B cell (primary cell): ENCODE results near the gene TFB1M. TPM values are rescaled to one million over a fixed set of nuclear protein-coding genes. Genes with fewer than 3 reads are reported as not detected.

ENCODE experiments used
- ATAC-seq: fragments of 200-7000 bp; cut with Tn5 transposase; one replicate; pipeline ENCODE4 v1.10.0; 2021; ENCODE audit warnings: low read depth, mild to moderate bottlenecking, moderate number of reproducible peaks, moderate library complexity
- CTCF ChIA-PET: fragments of 350-600 bp; sonication (Branson Sonifier 250); formaldehyde crosslinking; loops from one replicate; lab custom pipeline; 2021; ENCODE audit warnings: antibody characterized with exemption, inconsistent platforms; lab: Charles Lee
- POLR2A ChIA-PET: fragments of 350-600 bp; sonication (Branson Sonifier 250); formaldehyde crosslinking; loops from one replicate; lab custom pipeline; 2021; ENCODE audit warnings: antibody characterized with exemption; lab: Charles Lee
- DNase-seq: peaks from one replicate; pipeline ENCODE4 v3.0.0; 2013
- H2AFZ ChIP-seq: 2 replicates; pipeline ENCODE4 v1.6.1; 2012; ENCODE audit warnings: mild to moderate bottlenecking, low read depth, low read length; ENCODE audit not compliant: insufficient read depth, poor library complexity, severe bottlenecking
- H3K27ac ChIP-seq, 2 donors: 1 replicate in 1 of 2; 2 replicates in 1 of 2; pipeline ENCODE4 v1.5.1; 2012 to 2013; ENCODE audit warnings: low read length in 2 of 2, mild to moderate bottlenecking in 2 of 2, moderate library complexity in 1 of 2
- H3K27me3 ChIP-seq, 4 experiments: fragments of 200-600 bp in 1 of 4; sonication (generic) in 1 of 4; replicated peaks in 1 of 4; 1 replicate in 2 of 4; 2 replicates in 2 of 4; pipeline versions ENCODE4 v1.6.1 to v1.7.0; 2013 to 2016; ENCODE audit warnings: low read length in 3 of 4, mild to moderate bottlenecking in 2 of 4, mixed read lengths in 1 of 4, moderate library complexity in 1 of 4; ENCODE audit not compliant: insufficient read depth in 4 of 4, control insufficient read depth in 3 of 4; ENCODE audit errors: control extremely low read depth in 1 of 4
- H3K36me3 ChIP-seq, 2 experiments: replicated peaks in 1 of 2; 1 replicate in 1 of 2; 2 replicates in 1 of 2; pipeline versions ENCODE4 v1.6.1 to v1.7.1; 2013; ENCODE audit warnings: low read length in 1 of 2; ENCODE audit not compliant: insufficient read depth in 2 of 2, control insufficient read depth in 1 of 2; ENCODE audit errors: control extremely low read depth in 1 of 2, extremely low read depth in 1 of 2
- H3K4me1 ChIP-seq, 2 donors: fragments of 200-600 bp in 1 of 2; sonication (generic) in 1 of 2; 1 replicate in 1 of 2; 2 replicates in 1 of 2; pipeline versions ENCODE4 v1.5.1 to v1.6.1; 2013 to 2017; ENCODE audit warnings: low read length in 2 of 2; ENCODE audit not compliant: control insufficient read depth in 2 of 2, insufficient read depth in 2 of 2
- H3K4me2 ChIP-seq: replicated peaks from 2 replicates; pipeline ENCODE3; 2012; ENCODE audit warnings: mild to moderate bottlenecking, low read depth, low read length; ENCODE audit not compliant: poor library complexity, severe bottlenecking
- H3K4me3 ChIP-seq, 5 experiments: fragments of 200-600 bp in 1 of 5; sonication (generic) in 1 of 5; 1 replicate in 3 of 5; 2 replicates in 2 of 5; pipeline versions ENCODE4 v1.5.1 to v1.7.0; 2011 to 2016; ENCODE audit warnings: low read length in 4 of 5, mild to moderate bottlenecking in 4 of 5, low read depth in 2 of 5, control low read depth in 1 of 5, moderate library complexity in 1 of 5; ENCODE audit not compliant: insufficient read depth in 1 of 5; ENCODE audit errors: control extremely low read depth in 1 of 5, extremely low read depth in 1 of 5
- H3K79me2 ChIP-seq: fragments of 200-600 bp; sonication (generic); one replicate; pipeline ENCODE4 v1.6.0; 2016; ENCODE audit warnings: low read length; ENCODE audit not compliant: control insufficient read depth, insufficient read depth
- H3K9ac ChIP-seq: fragments of 200-600 bp; sonication (generic); 2 replicates; pipeline ENCODE4 v1.6.1; 2017; ENCODE audit warnings: mild to moderate bottlenecking, low read length, moderate library complexity
- H3K9me3 ChIP-seq, 3 donors: one replicate each; pipeline versions ENCODE4 v1.6.1 to v1.7.1; 2013; ENCODE audit warnings: low read length in 2 of 3; ENCODE audit not compliant: control insufficient read depth in 2 of 3, insufficient read depth in 1 of 3; ENCODE audit errors: control extremely low read depth in 1 of 3
- H4K20me1 ChIP-seq: 2 replicates; pipeline ENCODE4 v1.6.0; 2012; ENCODE audit warnings: mild to moderate bottlenecking, low read length; ENCODE audit not compliant: insufficient read depth, control insufficient read depth, poor library complexity, severe bottlenecking
- H3K27ac Mint-ChIP-seq: one replicate; pipeline ENCODE4 v1.8.0; 2021; ENCODE audit warnings: mixed read lengths
- H3K27me3 Mint-ChIP-seq: one replicate; pipeline ENCODE4 v1.8.0; 2021; ENCODE audit warnings: mixed read lengths
- H3K4me1 Mint-ChIP-seq: one replicate; pipeline ENCODE4 v1.8.0; 2021; ENCODE audit warnings: mixed read lengths
- H3K4me3 Mint-ChIP-seq: one replicate; pipeline ENCODE4 v1.8.0; 2021; ENCODE audit warnings: mixed read lengths
- H3K9me3 Mint-ChIP-seq: one replicate; pipeline ENCODE4 v1.8.0; 2022; ENCODE audit warnings: mixed read lengths; ENCODE audit not compliant: insufficient read depth
- EZH2 ChIP-seq: IDR thresholded peaks from 2 replicates; pipeline ENCODE4 v1.6.1; 2012; ENCODE audit warnings: borderline replicate concordance, low read depth, mild to moderate bottlenecking, moderate library complexity, low read length; ENCODE audit not compliant: insufficient read depth, poor library complexity, severe bottlenecking
- WGBS: methylation state at CpG from one replicate; pipeline ENCODE4 v1.1.5; 2013; ENCODE audit warnings: missing lambda C conversion rate; ENCODE audit not compliant: insufficient coverage; 5-methylcytosine and 5-hydroxymethylcytosine counted together
- intact Hi-C: fragments of 100-400 bp; cut with micrococcal nuclease; formaldehyde crosslinking; loops from one replicate; pipeline ENCODE4 v1.10.0; 2022
- polyA plus RNA-seq: library from polyadenylated mRNA; depleted of rRNA; stranded (reverse); fragments of >200 nt; gene quantifications from 2 replicates; pipeline ENCODE4 v1.2.3, GENCODE V29; 2012
- total RNA-seq, 2 donors: library from RNA; stranded (reverse); fragments of 120-200 nt in 1 of 2; gene quantifications; 1 replicate in 1 of 2; 2 replicates in 1 of 2; pipeline versions ENCODE4 v1.2.3 to v1.2.4, GENCODE V29; 2013 to 2022
- TF ChIP-seq, protein P1 (sequence below): fragments of 200-600 bp; IDR thresholded peaks from one replicate; pipeline ENCODE4 v1.8.0; 2022; ENCODE audit warnings: antibody characterized with exemption, mild to moderate bottlenecking

Gene TFB1M
- total and polyA plus RNA-seq, 2 donors (not counting 1 experiment from before 2014, with no cell fraction given) = 18.6 to 49.9 TPM

DNA sequence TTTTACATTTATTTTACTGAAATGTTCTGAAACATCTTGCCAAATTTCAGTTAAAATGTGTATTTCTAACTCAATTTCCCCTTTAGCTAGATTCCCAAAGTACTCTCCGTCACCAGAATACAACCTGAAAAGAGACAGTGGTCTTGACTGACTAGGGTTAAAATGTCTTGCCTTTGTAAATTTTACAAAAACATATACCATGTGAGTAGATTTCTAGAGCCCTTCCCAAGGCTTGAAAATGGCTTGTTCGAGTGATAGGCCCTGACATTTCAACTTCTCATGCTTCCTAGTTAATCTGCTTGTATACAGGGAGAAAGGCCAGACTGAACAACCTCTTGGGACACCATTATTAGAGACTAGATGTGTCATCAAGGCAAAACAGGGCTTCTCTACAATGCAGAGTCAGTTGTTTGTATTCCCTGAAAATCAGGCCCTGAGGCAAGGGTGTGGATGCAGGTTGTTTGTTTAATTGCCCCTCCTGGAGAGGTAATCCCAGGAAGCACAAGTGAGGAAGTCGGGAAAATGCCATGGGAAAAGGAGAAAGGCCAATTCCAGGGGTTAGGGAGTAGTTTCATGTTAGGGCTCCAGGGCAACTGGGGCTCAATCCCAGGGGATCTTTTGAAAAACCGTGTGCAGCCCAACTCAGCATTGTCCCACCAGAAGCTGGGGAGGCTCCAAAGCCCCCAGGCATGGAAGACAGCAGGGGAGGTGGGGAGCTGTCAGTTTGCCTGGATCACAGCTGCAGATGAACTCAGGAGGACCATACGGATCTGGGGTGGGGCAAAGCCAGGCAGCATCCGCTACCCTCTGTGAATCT is 11.6 kb upstream of the TFB1M start:
- ChIA-PET POLR2A (no interaction called here), CTCF (interaction anchor here (0.9 to 1.2 kb wide), 2 partner anchors 11 to 13 kb away, joined by 3 to 4 read pairs; no protein-coding TSS in a partner anchor)
- H3K27me3 ChIP-seq = no peaks in the 10 kb centered on the region
- Mint-ChIP-seq H3K4me1 (peaks cover 3% of the 10 kb centered on the region), H3K27me3 (no peaks in the 10 kb centered on the region), H3K4me3 (no peak overlapping the region), H3K27ac (no peak overlapping the region), H3K9me3 (no peaks in the 10 kb centered on the region)
- no peak overlapping the region for H3K9ac ChIP-seq
- intact Hi-C loops = loop anchor here (2.0 to 10.0 kb wide), 3 partner anchors 1709 to 1949 kb away; no protein-coding TSS in a partner anchor
- WGBS = 95% methylated on average over 4 of the region's 6 CpGs
- DNase-seq = no peak
- H3K4me3 ChIP-seq = no peak overlapping the region
- no peak overlapping the region for H3K4me2 ChIP-seq
- TF ChIP-seq, protein P1, sequence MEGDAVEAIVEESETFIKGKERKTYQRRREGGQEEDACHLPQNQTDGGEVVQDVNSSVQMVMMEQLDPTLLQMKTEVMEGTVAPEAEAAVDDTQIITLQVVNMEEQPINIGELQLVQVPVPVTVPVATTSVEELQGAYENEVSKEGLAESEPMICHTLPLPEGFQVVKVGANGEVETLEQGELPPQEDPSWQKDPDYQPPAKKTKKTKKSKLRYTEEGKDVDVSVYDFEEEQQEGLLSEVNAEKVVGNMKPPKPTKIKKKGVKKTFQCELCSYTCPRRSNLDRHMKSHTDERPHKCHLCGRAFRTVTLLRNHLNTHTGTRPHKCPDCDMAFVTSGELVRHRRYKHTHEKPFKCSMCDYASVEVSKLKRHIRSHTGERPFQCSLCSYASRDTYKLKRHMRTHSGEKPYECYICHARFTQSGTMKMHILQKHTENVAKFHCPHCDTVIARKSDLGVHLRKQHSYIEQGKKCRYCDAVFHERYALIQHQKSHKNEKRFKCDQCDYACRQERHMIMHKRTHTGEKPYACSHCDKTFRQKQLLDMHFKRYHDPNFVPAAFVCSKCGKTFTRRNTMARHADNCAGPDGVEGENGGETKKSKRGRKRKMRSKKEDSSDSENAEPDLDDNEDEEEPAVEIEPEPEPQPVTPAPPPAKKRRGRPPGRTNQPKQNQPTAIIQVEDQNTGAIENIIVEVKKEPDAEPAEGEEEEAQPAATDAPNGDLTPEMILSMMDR = no peak
- TF ChIP-seq EZH2 = no peak
- no peak overlapping the region for H2AFZ ChIP-seq
- no peaks in the 10 kb centered on the region for H3K4me1 ChIP-seq
- H3K79me2 ChIP-seq = no peaks in the 10 kb centered on the region
- ATAC-seq = no peak
- H3K36me3 ChIP-seq = no peaks in the 10 kb centered on the region
- no peaks in the 10 kb centered on the region for H3K9me3 ChIP-seq
- H3K27ac ChIP-seq = no peak overlapping the region
- no peaks in the 10 kb centered on the region for H4K20me1 ChIP-seq

DNA sequence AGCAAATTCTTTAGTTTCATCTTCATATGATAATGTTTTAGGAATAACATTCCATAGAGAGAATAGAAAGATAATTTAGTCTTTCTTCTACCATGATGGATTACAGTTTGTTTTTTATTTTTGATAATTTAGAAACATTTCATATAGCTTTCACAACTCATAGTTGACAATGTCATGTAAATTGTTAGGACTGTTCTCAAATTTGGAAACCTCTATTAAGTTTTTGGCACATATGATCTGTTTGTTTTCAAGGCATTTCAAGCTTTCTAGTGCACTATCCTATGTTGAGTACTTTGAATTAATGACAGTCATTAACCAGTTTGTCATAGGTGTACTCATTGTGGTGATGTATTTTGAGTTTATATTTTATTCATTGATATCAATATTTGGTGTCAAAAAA is 10.7 kb upstream of the TFB1M start:
- intact Hi-C loops = loop anchor here (5.0 to 10.0 kb wide), 2 partner anchors 1710 to 1857 kb away; no protein-coding TSS in a partner anchor
- no peaks in the 10 kb centered on the region for H3K9me3 ChIP-seq
- no peaks in the 10 kb centered on the region for H3K79me2 ChIP-seq
- H3K36me3 ChIP-seq = no peaks in the 10 kb centered on the region
- no peaks in the 10 kb centered on the region for H3K27me3 Mint-ChIP-seq
- H3K4me3 ChIP-seq = no peak overlapping the region
- CTCF ChIA-PET = interaction anchor here (0.9 to 1.2 kb wide), 2 partner anchors 10 to 12 kb away, joined by 3 to 4 read pairs; no protein-coding TSS in a partner anchor
- TF ChIP-seq EZH2 = no peak
- TF ChIP-seq, protein P1 = no peak
- H3K4me2 ChIP-seq = no peak overlapping the region
- no peak overlapping the region for H3K9ac ChIP-seq
- peaks cover 4 to 5% of the 10 kb centered on the region in 2 donors for H3K4me1 ChIP-seq
- H3K9me3 Mint-ChIP-seq = no peaks in the 10 kb centered on the region
- no peak overlapping the region for H3K27ac Mint-ChIP-seq
- no peak for DNase-seq
- POLR2A ChIA-PET = no interaction called here
- H3K27me3 ChIP-seq = no peaks in the 10 kb centered on the region
- H3K27ac ChIP-seq = no peak overlapping the region
- no peak overlapping the region for H2AFZ ChIP-seq
- no peaks in the 10 kb centered on the region for H4K20me1 ChIP-seq
- H3K4me1 Mint-ChIP-seq = peaks cover 6% of the 10 kb centered on the region
- H3K4me3 Mint-ChIP-seq = no peak overlapping the region
- ATAC-seq = no peak
